Right ventricle myocardium superior (tissue), 1 donor: ENCODE data around the gene GVQW3. TPM values are rescaled to one million over a fixed set of nuclear protein-coding genes. Genes with fewer than 3 reads are reported as not detected.
A peak's percentile ranks its signal among the peaks of the same experiment; 100 is the strongest.

ENCODE experiments used
- ATAC-seq: fragments of 200-7000 bp; cut with Tn5 transposase; one replicate; pipeline ENCODE4 v1.9.1; 2020; ENCODE audit warnings: mild to moderate bottlenecking; ENCODE audit not compliant: poor library complexity
- DNase-seq: peaks from one replicate; pipeline ENCODE4 v3.0.0-alpha.2; 2020
- intact Hi-C: fragments of 100-400 bp; cut with DNase I; formaldehyde crosslinking; loops from one replicate; pipeline ENCODE4 v1.11.2; 2022
- long read RNA-seq: library from polyadenylated mRNA; unstranded; transcript quantifications from one replicate; pipeline ENCODE4 v2.0.0, GENCODE V29; 2021
- total RNA-seq: library from RNA; stranded (reverse); fragmentation: NEBNext Ultra II Directional; extraction: Animal tissue kit (Norgen Biotek cat#: 25700); gene quantifications from one replicate; pipeline ENCODE4 v1.2.1, GENCODE V29; 2021
- donor health status: DM: no; HTN: yes; CAD: no; lungs with severe emphysema.

Gene GVQW3
- 1.5 TPM for total RNA-seq
- long read RNA-seq, partial matches to known transcripts = 0 of 1 reads
- long read RNA-seq, other reads (novel, unspliced or antisense) = 0 of 1 reads

GRCh38 chr11:76380977-76381719, at the start of gene GVQW3, which contains the start of gene THAP12:
TSS of gene GVQW3 (plus strand) at chr11:76381323. CDS start at chr11:76381829, 506 bp downstream.
TSS of gene THAP12 (minus strand) at chr11:76381132. CDS start at chr11:76380836, 296 bp downstream.
- ATAC-seq (peak; percentile 98), DNase-seq (peak; percentile 98)
- intact Hi-C loops = loop anchor here (10.0 kb wide), 1 partner anchor 64 kb away; the partner anchor contains the start of gene EMSY

GRCh38 chr11:76334826-76335389, 46.2 kb upstream of the GVQW3 start:
- DNase-seq (no peak), ATAC-seq (no peak)
- intact Hi-C loops = no loop called here

GRCh38 chr11:76335842-76336241, 45.3 kb upstream of the GVQW3 start:
- DNase-seq (no peak), ATAC-seq (peak; percentile 24)
- intact Hi-C loops = no loop called here

- DNase-seq (no peak), ATAC-seq (no peak)
Measured at GRCh38 chr11:76336597-76336996, 44.5 kb upstream of the GVQW3 start.

GRCh38 chr11:76337469-76337868, 43.7 kb upstream of the GVQW3 start:
- intact Hi-C loops = no loop called here
- DNase-seq = no peak
- no peak for ATAC-seq

More at GRCh38 chr11:76336597-76336996, 44.5 kb upstream of the GVQW3 start:
- intact Hi-C loops = no loop called here

GRCh38 chr11:76337923-76338322, 43.2 kb upstream of the GVQW3 start:
- intact Hi-C loops = no loop called here
- no peak for ATAC-seq
- no peak for DNase-seq

- intact Hi-C loops = no loop called here
- ATAC-seq (peak; percentile 95), DNase-seq (peak; percentile 80)
Measured at GRCh38 chr11:76339221-76339620, 41.9 kb upstream of the GVQW3 start.

- ATAC-seq = no peak
- DNase-seq = no peak
- intact Hi-C loops = no loop called here
Measured at GRCh38 chr11:76347466-76347865, 33.7 kb upstream of the GVQW3 start.

GRCh38 chr11:76348348-76348747, 32.8 kb upstream of the GVQW3 start:
- ATAC-seq = no peak
- no peak for DNase-seq
- intact Hi-C loops = no loop called here

GRCh38 chr11:76355172-76355571, 26.0 kb upstream of the GVQW3 start:
- DNase-seq = no peak
- intact Hi-C loops = no loop called here
- no peak for ATAC-seq

GRCh38 chr11:76361374-76361773, 19.7 kb upstream of the GVQW3 start:
- ATAC-seq (peak; percentile 29), DNase-seq (no peak)
- intact Hi-C loops = no loop called here

GRCh38 chr11:76361776-76362175, 19.3 kb upstream of the GVQW3 start:
- intact Hi-C loops = no loop called here
- no peak for DNase-seq

GRCh38 chr11:76362716-76363115, 18.4 kb upstream of the GVQW3 start:
- intact Hi-C loops = no loop called here
- DNase-seq = no peak
- no peak for ATAC-seq

More at GRCh38 chr11:76361776-76362175, 19.3 kb upstream of the GVQW3 start:
- ATAC-seq = no peak

- intact Hi-C loops = no loop called here
- ATAC-seq (no peak), DNase-seq (no peak)
Measured at GRCh38 chr11:76365038-76365679, 16.0 kb upstream of the GVQW3 start.

- ATAC-seq (no peak), DNase-seq (no peak)
- intact Hi-C loops = no loop called here
Measured at GRCh38 chr11:76368490-76368889, 12.6 kb upstream of the GVQW3 start.

GRCh38 chr11:76369406-76369805, 11.7 kb upstream of the GVQW3 start:
- no peak for DNase-seq
- ATAC-seq = no peak
- intact Hi-C loops = no loop called here

- intact Hi-C loops = no loop called here
- ATAC-seq = no peak
- DNase-seq = no peak
Measured at GRCh38 chr11:76371170-76371569, 10.0 kb upstream of the GVQW3 start.

GRCh38 chr11:76376746-76377558, 4.2 kb upstream of the GVQW3 start:
- no peak for ATAC-seq
- no peak for DNase-seq
- intact Hi-C loops = no loop called here

GRCh38 chr11:76379807-76380158, 1.3 kb upstream of the GVQW3 start:
- intact Hi-C loops = loop anchor here (10.0 kb wide), 1 partner anchor 65 kb away; the partner anchor contains the start of gene EMSY
- ATAC-seq = no peak
- no peak for DNase-seq
